GM21825 (cell line): ENCODE results near the gene SNX11.
"Not testable (repeated sequence)": the region's sequence is repeated elsewhere in the genome, so short reads cannot be mapped to it uniquely, and the experiment has no call there.

Experiments
- ATAC-seq: cut with Tn5 transposase; IDR thresholded peaks from one replicate; pipeline ENCODE4 v1.9.1; 2021; ENCODE audit warnings: mild to moderate bottlenecking, moderate library complexity; ENCODE audit not compliant: unreplicated experiment

Gene SNX11, protein sequence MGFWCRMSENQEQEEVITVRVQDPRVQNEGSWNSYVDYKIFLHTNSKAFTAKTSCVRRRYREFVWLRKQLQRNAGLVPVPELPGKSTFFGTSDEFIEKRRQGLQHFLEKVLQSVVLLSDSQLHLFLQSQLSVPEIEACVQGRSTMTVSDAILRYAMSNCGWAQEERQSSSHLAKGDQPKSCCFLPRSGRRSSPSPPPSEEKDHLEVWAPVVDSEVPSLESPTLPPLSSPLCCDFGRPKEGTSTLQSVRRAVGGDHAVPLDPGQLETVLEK

GRCh38 chr17:48107137-48108055 lies at the start of gene SNX11:
Gene SNX11 (plus strand): TSS chr17:48107766. CDS start chr17:48112044, 4,278 bp downstream.
- ATAC-seq: peak; percentile 70

DNA sequence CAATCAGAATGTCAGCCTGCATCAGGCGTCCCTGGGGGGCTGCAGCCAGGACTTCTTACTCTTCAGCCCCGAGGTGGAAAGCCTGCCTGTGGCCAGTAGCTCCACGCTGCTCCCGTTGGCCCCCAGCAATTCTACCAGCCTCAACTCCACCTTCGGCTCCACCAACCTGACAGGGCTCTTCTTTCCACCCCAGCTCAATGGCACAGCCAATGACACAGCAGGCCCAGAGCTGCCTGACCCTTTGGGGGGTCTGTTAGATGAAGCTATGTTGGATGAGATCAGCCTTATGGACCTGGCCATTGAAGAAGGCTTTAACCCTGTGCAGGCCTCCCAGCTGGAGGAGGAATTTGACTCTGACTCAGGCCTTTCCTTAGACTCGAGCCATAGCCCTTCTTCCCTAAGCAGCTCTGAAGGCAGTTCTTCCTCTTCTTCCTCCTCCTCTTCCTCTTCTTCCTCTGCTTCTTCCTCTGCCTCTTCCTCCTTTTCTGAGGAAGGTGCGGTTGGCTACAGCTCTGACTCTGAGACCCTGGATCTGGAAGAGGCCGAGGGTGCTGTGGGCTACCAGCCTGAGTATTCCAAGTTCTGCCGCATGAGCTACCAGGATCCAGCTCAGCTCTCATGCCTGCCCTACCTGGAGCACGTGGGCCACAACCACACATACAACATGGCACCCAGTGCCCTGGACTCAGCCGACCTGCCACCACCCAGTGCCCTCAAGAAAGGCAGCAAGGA lies 49.0 kb upstream of the SNX11 start:
- ATAC-seq: no peak

DNA sequence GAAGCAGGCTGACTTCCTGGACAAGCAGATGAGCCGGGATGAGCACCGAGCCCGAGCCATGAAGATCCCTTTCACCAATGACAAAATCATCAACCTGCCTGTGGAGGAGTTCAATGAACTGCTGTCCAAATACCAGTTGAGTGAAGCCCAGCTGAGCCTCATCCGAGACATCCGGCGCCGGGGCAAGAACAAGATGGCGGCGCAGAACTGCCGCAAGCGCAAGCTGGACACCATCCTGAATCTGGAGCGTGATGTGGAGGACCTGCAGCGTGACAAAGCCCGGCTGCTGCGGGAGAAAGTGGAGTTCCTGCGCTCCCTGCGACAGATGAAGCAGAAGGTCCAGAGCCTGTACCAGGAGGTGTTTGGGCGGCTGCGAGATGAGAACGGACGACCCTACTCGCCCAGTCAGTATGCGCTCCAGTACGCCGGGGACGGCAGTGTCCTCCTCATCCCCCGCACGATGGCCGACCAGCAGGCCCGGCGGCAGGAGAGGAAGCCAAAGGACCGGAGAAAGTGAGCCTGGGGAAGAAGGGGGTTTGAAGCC lies 48.4 kb upstream of the SNX11 start:
- ATAC-seq: no peak

- no peak for ATAC-seq
Measured at GRCh38 chr17:48060249-48060648, 47.3 kb upstream of the SNX11 start.

- no peak for ATAC-seq
Measured at GRCh38 chr17:48062273-48062672, 45.3 kb upstream of the SNX11 start.

DNA sequence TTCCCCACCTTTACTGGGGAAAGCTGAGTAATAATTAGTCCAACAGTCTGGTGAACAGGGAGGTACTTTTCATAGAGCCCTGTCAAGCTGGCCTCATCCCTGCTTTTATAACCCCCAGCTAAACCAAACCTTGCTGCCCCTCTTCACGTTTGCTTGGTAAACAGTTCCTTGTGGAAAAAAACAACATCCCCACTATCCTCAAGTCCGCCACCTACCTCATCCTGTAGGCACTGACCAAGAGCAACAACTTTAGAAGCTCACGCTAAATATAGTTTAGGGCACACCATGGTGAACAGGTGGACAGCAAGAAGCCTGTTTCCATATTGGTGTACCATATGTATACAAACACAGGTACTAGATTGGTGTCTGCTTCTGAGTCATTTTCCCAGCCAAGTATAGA lies 42.9 kb upstream of the SNX11 start:
- ATAC-seq: no peak

GRCh38 chr17:48066192-48066591 lies 41.4 kb upstream of the SNX11 start:
- ATAC-seq: no peak

DNA sequence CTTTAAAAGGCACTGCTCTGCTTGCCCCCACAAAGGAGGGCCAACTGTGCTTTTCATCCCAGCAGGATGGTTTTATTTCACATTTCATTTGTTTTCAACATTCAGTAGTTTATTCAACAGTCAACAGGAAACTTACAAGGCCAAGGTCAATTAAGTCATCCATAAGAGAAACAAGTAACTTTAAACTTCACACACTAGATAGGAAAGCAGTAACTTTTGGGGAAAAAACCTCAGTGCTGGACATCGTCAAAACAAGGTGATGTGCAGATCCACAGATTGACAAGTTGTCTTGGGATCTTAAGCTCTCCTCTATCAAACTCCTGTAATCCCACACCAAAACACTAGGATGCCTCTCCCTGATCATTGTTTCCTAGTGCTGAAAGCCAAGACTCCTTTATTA lies 40.9 kb upstream of the SNX11 start:
- no peak for ATAC-seq

- no peak for ATAC-seq
Measured at GRCh38 chr17:48067245-48067644, 40.3 kb upstream of the SNX11 start.

GRCh38 chr17:48067808-48068207 lies 39.8 kb upstream of the SNX11 start:
- ATAC-seq: not testable (repeated sequence)

DNA sequence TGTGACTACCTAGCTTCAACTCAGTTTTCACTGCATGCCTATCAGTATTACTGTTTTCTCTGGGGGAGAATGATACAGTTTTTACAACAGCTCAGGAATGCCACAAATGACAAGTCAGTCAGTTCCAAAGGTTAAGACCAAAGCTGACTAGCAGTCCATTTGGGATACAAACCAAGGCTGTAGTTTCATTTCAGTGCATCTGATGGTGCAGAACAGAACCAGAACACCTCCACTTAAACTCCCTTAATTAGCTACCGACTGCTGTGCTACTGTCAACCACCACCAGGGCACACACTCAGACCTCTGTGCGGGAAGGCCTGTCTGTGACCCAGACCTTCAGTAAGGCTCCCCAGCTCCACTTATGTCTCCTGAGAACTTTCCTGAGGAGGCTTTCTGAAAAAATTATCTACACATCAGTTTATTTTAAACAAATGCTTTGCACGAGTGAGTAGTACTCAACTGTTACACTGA lies 39.0 kb upstream of the SNX11 start:
- ATAC-seq: no peak

GRCh38 chr17:48070195-48070594 lies 37.4 kb upstream of the SNX11 start:
- ATAC-seq: no peak

GRCh38 chr17:48071654-48072053 lies 35.9 kb upstream of the SNX11 start:
- ATAC-seq: no peak

DNA sequence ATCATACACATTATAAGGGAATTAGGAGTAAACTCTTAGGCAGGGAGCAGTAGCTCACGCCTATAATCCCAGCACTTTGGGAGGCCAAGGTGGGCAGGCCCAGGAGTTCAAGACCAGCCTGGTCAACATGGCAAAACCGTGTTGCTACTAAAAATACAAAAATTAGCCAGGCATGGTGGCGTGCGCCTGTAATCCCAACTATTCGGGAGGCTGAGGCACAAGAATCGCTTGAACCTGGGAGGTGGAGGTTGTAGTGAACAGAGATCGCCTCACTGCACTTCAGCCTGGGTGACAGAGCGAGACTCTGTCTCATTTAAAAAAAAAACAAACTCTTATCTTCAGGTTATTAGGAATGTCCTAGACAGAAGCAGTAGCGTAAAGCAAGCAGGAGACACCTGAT lies 34.8 kb upstream of the SNX11 start:
- not testable (repeated sequence) for ATAC-seq

- ATAC-seq: not testable (repeated sequence)
Measured at GRCh38 chr17:48073566-48074094, 33.9 kb upstream of the SNX11 start.

DNA sequence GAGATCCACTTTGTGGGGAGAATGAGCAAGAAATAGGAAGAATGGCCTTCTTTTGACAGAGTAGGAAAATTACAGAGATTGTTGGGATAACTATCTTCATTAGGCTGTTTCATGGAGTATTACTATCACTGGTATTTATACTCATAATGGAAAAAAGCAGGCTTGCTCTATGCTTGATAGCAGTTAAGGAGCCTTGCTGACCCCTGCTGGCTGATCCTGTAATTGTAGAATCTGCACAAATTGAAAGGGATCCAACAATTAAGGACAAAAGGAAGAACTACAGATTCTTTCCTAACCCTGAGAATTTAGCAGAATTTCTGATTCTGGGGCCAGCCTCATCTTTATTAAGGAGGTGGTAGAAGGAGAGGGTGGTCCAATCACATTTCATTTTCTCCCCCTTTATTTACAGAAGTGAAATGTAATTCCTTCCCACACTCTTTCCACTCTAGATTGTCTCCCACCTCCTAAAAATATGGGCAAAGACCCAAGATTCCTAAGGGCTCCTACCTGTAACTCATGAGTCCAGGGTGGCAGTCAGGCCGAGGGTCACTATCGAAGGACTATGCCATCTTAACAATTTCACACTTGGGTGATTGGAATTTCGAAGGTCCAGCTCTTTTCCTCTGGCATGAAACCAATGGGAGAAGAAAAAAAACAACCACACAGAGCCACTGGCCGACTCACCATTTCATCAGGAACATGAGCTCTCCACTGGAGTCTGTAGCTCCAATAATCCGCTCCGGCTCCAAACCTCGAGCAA lies 33.1 kb upstream of the SNX11 start:
- ATAC-seq: no peak

GRCh38 chr17:48077152-48077551 lies 30.4 kb upstream of the SNX11 start:
- ATAC-seq: not testable (repeated sequence)

DNA sequence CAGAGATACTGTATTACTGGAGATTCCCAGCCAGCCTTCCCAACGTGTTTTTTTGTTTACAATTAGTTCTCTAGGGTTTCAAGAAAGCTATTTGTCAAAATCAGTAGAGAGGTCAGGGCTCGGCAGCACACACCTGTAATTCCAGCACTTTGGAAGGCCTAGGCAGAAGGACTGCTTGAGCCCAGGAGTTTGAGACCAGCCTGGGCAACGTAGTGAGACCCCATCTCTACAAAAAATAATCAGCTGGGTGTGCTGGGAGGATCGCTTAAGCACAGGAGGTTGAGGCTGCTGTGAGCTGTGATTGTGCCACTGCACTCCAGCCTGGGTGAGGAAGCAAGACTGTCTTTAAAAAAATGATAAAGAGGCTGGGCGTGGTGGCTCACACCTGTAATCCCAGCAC lies 25.7 kb upstream of the SNX11 start:
- no peak for ATAC-seq

- no peak for ATAC-seq
Measured at GRCh38 chr17:48084932-48085331, 22.6 kb upstream of the SNX11 start.
